HepG2 (cell line): Measurements from ENCODE around the gene STKLD1. TPM values are rescaled to one million over a fixed set of nuclear protein-coding genes. Genes with fewer than 3 reads are reported as not detected.

Experiments
- EHMT2 ChIP-seq: fragments of 200-600 bp; sonication (generic); IDR thresholded peaks from 2 replicates; pipeline ENCODE4 v1.7.0; 2017; ENCODE audit warnings: antibody characterized with exemption, low read depth, low read length, borderline replicate concordance
- GATAD1 ChIP-seq: IDR thresholded peaks from 2 replicates; pipeline ENCODE4 v1.6.1; 2016; ENCODE audit warnings: missing genetic modification reagents, missing compliant biosample characterization
- MXD4 ChIP-seq: IDR thresholded peaks from 2 replicates; pipeline ENCODE4 v1.6.1; 2016; ENCODE audit warnings: mild to moderate bottlenecking, missing biosample characterization, missing genetic modification reagents
- SMAD3 ChIP-seq: sonication (generic); formaldehyde crosslinking; IDR thresholded peaks from 2 replicates; pipeline ENCODE4 v1.4.0; 2020; ENCODE audit warnings: missing genetic modification reagents
- XRCC5 ChIP-seq: fragments of 200-400 bp; formaldehyde crosslinking; optimal IDR thresholded peaks from 2 replicates; pipeline ENCODE3; 2017; ENCODE audit warnings: mild to moderate bottlenecking, low read length
- YY1 ChIP-seq: IDR thresholded peaks from 2 replicates; pipeline ENCODE4 v1.6.1; 2011; ENCODE audit warnings: low read length, low read depth, moderate library complexity, mild to moderate bottlenecking; ENCODE audit not compliant: insufficient read depth, insufficient replicate concordance
- ZBTB33 ChIP-seq: sonication (generic); formaldehyde crosslinking; IDR thresholded peaks from 2 replicates; pipeline ENCODE4 v1.4.0; 2020; ENCODE audit warnings: missing genetic modification reagents
- ZNF180 ChIP-seq: sonication (generic); formaldehyde crosslinking; IDR thresholded peaks from 2 replicates; pipeline ENCODE4 v1.4.0; 2020; ENCODE audit warnings: low read depth, missing genetic modification reagents, borderline replicate concordance
- ZNF232 ChIP-seq: sonication (generic); formaldehyde crosslinking; IDR thresholded peaks from 2 replicates; pipeline ENCODE4 v1.4.0; 2020; ENCODE audit warnings: missing genetic modification reagents, borderline replicate concordance
- ZNF24 ChIP-seq: fragments of 450-650 bp; IDR thresholded peaks from 2 replicates; pipeline ENCODE4 v1.6.1; 2017; ENCODE audit warnings: antibody characterized with exemption, mild to moderate bottlenecking
- ZNF264 ChIP-seq: sonication (generic); formaldehyde crosslinking; IDR thresholded peaks from 2 replicates; pipeline ENCODE4 v1.4.0; 2020; ENCODE audit warnings: missing genetic modification reagents
- ZNF33B ChIP-seq: sonication (generic); formaldehyde crosslinking; IDR thresholded peaks from 2 replicates; pipeline ENCODE4 v1.5.1; 2020; ENCODE audit warnings: mild to moderate bottlenecking, missing genetic modification reagents
- polyA plus RNA-seq, 8 experiments: library from polyadenylated mRNA; depleted of rRNA in 3 of 8; stranded (reverse) in 7 of 8; unstranded in 1 of 8; fragments of >200 nt; fragmentation: Illumina TruSeq in 4 of 8; extraction: Trizol in 4 of 8; gene quantifications; 2 replicates each; pipeline versions ENCODE4 v1.2.1 to v1.2.3, GENCODE V29; 2011 to 2016; ENCODE audit warnings: low read depth in 4 of 8, missing spikeins in 1 of 8, mixed read lengths in 1 of 8; ENCODE audit not compliant: insufficient read depth in 1 of 8
- total RNA-seq, 5 experiments: library from RNA; depleted of rRNA; stranded (reverse); fragments of >200 nt; fragmentation: Illumina TruSeq; extraction: Trizol; gene quantifications; 2 replicates each; pipeline ENCODE4 v1.2.3, GENCODE V29; 2016; ENCODE audit warnings: low read depth in 1 of 5
- TF ChIP-seq, protein P1 (sequence below): sonication (generic); formaldehyde crosslinking; IDR thresholded peaks from 2 replicates; pipeline ENCODE4 v1.4.0; 2020; ENCODE audit warnings: missing genetic modification reagents
- TF ChIP-seq, protein P2 (sequence below): sonication (generic); formaldehyde crosslinking; IDR thresholded peaks from 2 replicates; pipeline ENCODE4 v1.5.0; 2020; ENCODE audit warnings: mild to moderate bottlenecking, missing genetic modification reagents
- TF ChIP-seq, protein P3 (sequence below): IDR thresholded peaks from 2 replicates; pipeline ENCODE4 v1.6.1; 2016; ENCODE audit warnings: missing compliant biosample characterization, missing genetic modification reagents, borderline replicate concordance

STKLD1 gene
- total and polyA plus RNA-seq, 2 of the 13 experiments (the other 11 are each of a cell fraction or from before 2014, with no cell fraction given): 1.5 to 2.2 TPM

- TF ChIP-seq ZNF33B (peak; percentile 94; the same call in 1 of the 2 replicates), GATAD1 (CRISPR knock-in tag) (peak; percentile 98), MXD4 (CRISPR knock-in tag) (peak; percentile 90), ZNF264 (CRISPR knock-in tag) (peak; percentile 93), YY1 (peak; percentile 58), SMAD3 (CRISPR knock-in tag) (peak; percentile 76), ZBTB33 (CRISPR knock-in tag) (peak; percentile 43), EHMT2 (no peak), ZNF232 (CRISPR knock-in tag) (peak; percentile 42; the same call in 1 of the 2 replicates), ZNF180 (CRISPR knock-in tag) (0 out of 2 replicates have a peak, but pooled peaks have one; percentile 36), XRCC5 (peak; percentile 95), ZNF24 (peak; percentile 80; the same call in 1 of the 2 replicates)
- TF ChIP-seq, protein P1, sequence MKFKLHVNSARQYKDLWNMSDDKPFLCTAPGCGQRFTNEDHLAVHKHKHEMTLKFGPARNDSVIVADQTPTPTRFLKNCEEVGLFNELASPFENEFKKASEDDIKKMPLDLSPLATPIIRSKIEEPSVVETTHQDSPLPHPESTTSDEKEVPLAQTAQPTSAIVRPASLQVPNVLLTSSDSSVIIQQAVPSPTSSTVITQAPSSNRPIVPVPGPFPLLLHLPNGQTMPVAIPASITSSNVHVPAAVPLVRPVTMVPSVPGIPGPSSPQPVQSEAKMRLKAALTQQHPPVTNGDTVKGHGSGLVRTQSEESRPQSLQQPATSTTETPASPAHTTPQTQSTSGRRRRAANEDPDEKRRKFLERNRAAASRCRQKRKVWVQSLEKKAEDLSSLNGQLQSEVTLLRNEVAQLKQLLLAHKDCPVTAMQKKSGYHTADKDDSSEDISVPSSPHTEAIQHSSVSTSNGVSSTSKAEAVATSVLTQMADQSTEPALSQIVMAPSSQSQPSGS (CRISPR knock-in tag): peak; percentile 76
- TF ChIP-seq, protein P2, sequence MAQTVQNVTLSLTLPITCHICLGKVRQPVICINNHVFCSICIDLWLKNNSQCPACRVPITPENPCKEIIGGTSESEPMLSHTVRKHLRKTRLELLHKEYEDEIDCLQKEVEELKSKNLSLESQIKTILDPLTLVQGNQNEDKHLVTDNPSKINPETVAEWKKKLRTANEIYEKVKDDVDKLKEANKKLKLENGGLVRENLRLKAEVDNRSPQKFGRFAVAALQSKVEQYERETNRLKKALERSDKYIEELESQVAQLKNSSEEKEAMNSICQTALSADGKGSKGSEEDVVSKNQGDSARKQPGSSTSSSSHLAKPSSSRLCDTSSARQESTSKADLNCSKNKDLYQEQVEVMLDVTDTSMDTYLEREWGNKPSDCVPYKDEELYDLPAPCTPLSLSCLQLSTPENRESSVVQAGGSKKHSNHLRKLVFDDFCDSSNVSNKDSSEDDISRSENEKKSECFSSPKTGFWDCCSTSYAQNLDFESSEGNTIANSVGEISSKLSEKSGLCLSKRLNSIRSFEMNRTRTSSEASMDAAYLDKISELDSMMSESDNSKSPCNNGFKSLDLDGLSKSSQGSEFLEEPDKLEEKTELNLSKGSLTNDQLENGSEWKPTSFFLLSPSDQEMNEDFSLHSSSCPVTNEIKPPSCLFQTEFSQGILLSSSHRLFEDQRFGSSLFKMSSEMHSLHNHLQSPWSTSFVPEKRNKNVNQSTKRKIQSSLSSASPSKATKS (CRISPR knock-in tag): no peak
- TF ChIP-seq, protein P3, sequence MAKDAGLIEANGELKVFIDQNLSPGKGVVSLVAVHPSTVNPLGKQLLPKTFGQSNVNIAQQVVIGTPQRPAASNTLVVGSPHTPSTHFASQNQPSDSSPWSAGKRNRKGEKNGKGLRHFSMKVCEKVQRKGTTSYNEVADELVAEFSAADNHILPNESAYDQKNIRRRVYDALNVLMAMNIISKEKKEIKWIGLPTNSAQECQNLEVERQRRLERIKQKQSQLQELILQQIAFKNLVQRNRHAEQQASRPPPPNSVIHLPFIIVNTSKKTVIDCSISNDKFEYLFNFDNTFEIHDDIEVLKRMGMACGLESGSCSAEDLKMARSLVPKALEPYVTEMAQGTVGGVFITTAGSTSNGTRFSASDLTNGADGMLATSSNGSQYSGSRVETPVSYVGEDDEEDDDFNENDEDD: peak; percentile 65; the same call in 1 of the 2 replicates
Measured at GRCh38 chr9:133417541-133418461, 41.6 kb downstream of the STKLD1 start, which contains the start of gene REXO4 (continued).
